Measurements from ENCODE around the gene ZNF697.

The ZNF697 gene

DNA sequence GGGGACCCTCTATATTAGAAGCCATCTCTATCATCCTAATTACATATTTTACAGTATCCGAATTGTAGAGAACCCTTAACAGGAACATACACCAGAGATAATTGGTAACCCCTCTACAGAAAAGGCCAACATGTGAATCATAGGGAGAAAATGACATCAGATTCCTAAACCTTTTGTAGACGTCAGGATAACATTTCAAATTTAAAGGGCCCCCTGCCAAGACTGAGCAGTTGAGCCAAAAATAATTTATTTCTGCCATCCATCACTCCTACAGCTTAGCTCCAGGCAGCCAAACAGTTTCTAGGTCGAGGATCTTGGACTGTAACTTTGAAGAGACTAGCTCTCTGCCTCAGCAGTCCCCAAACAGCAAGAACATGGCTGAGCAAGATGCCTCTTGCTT is 21.2 kb downstream of the ZNF697 start:
- no peak for DNase-seq
- no peak overlapping the region for H3K23ac ChIP-seq (ENCODE audit: low read length in 2 of 2)
- no peak overlapping the region for H2BK120ac ChIP-seq (ENCODE audit: low read depth, low read length)
- H3K4me3 ChIP-seq (ENCODE audit: insufficient read depth in 1 of 2, low read depth in 1 of 2, low read length in 2 of 2) = no peak overlapping the region
- no peak overlapping the region for H3K4me2 ChIP-seq (ENCODE audit: low read length, poor library complexity, severe bottlenecking)
- H3K27me3 ChIP-seq (ENCODE audit: control insufficient read depth in 1 of 2, insufficient read depth in 1 of 2, low read length in 2 of 2) = no peaks in the 10 kb centered on the region
- H3K9me3 ChIP-seq (ENCODE audit: control insufficient read depth, low read length) = no peaks in the 10 kb centered on the region
- H2AK5ac ChIP-seq (ENCODE audit: low read length, severe bottlenecking) = peak overlapping the region; percentile 66
- H3K36me3 ChIP-seq (ENCODE audit: control insufficient read depth in 1 of 2, insufficient read depth in 2 of 2, low read depth in 1 of 2, low read length in 2 of 2) = peaks cover 34 to 35% of the 10 kb centered on the region in 2 experiments
- H2BK15ac ChIP-seq (ENCODE audit: low read depth, poor library complexity, severe bottlenecking) = no peak overlapping the region
- no peak overlapping the region for H3K27ac ChIP-seq (ENCODE audit: low read length, poor library complexity, severe bottlenecking)
- peak overlapping the region; percentile 29 for H3K9ac ChIP-seq (ENCODE audit: low read length)
- no peak overlapping the region for H2BK5ac ChIP-seq (ENCODE audit: low read depth, low read length, poor library complexity, severe bottlenecking)
- peaks cover 45% of the 10 kb centered on the region for H3K79me1 ChIP-seq (replicated peaks; ENCODE audit: low read length, poor library complexity, severe bottlenecking)
- no peak overlapping the region for H3K14ac ChIP-seq (ENCODE audit: low read length in 2 of 2)
- H3K4ac ChIP-seq (ENCODE audit: low read depth in 1 of 2, low read length in 2 of 2) = no peak overlapping the region
- H2AFZ ChIP-seq (ENCODE audit: low read depth, low read length) = no peak overlapping the region
- H2BK12ac ChIP-seq (ENCODE audit: low read length in 2 of 2) = peak overlapping the region in 1 of 2 experiments; percentile 19
- H3K4me1 ChIP-seq (ENCODE audit: control insufficient read depth, insufficient read depth, low read depth, low read length) = peaks cover 16% of the 10 kb centered on the region
- no peak overlapping the region for H4K91ac ChIP-seq (ENCODE audit: low read length)
- H4K8ac ChIP-seq (ENCODE audit: low read length) = no peak overlapping the region
- peak overlapping the region in 1 of 2 experiments; percentile 6 for H3K18ac ChIP-seq (ENCODE audit: low read depth in 1 of 2, low read length in 2 of 2)
- WGBS = 62% methylated on average over 3 of the region's 3 CpGs

DNA sequence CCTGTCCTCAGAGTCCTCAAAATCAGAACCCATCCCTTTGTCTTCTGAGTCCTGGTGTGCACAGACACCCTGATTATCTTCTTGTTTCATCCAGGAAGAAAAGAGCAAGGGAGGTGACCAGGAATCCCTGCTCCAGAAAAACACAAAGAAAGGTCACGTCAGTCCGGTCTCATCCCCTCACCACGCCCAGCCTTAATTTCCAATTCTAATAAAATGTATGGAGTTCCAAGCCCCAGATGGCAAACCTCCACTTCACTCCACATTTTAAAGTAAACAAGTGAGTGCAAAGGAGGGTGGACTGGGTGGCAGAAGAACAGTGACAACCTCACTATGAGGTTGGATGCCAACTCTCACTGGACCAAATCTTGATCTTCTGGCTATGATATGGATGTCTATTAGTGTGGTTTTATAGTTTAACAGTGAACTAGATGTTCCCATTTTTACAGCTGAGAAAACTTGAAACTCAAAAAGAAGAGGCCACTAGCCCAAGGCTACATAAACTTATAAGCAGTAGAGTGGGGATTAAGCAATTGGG is 22.0 kb downstream of the ZNF697 start:
- Histone ChIP-seq H4K91ac (ENCODE audit: low read length) (no peak overlapping the region), H2BK5ac (ENCODE audit: low read depth, low read length, poor library complexity, severe bottlenecking) (no peak overlapping the region), H4K8ac (ENCODE audit: low read length) (no peak overlapping the region), H2BK15ac (ENCODE audit: low read depth, poor library complexity, severe bottlenecking) (no peak overlapping the region), H3K79me1 (replicated peaks; ENCODE audit: low read length, poor library complexity, severe bottlenecking) (peaks cover 49% of the 10 kb centered on the region), H3K4ac (ENCODE audit: low read depth in 1 of 2, low read length in 2 of 2) (no peak overlapping the region), H3K4me1 (ENCODE audit: control insufficient read depth, insufficient read depth, low read depth, low read length) (peaks cover 10% of the 10 kb centered on the region), H3K9me3 (ENCODE audit: control insufficient read depth, low read length) (no peaks in the 10 kb centered on the region), H2AK5ac (ENCODE audit: low read length, severe bottlenecking) (no peak overlapping the region), H2BK120ac (ENCODE audit: low read depth, low read length) (no peak overlapping the region), H2AFZ (ENCODE audit: low read depth, low read length) (no peak overlapping the region), H3K18ac (ENCODE audit: low read depth in 1 of 2, low read length in 2 of 2) (no peak overlapping the region), H3K4me2 (ENCODE audit: low read length, poor library complexity, severe bottlenecking) (no peak overlapping the region), H3K27ac (ENCODE audit: low read length, poor library complexity, severe bottlenecking) (no peak overlapping the region), H3K9ac (ENCODE audit: low read length) (no peak overlapping the region), H2BK12ac (ENCODE audit: low read length in 2 of 2) (no peak overlapping the region), H3K23ac (ENCODE audit: low read length in 2 of 2) (no peak overlapping the region), H3K14ac (ENCODE audit: low read length in 2 of 2) (no peak overlapping the region), H3K4me3 (ENCODE audit: insufficient read depth in 1 of 2, low read depth in 1 of 2, low read length in 2 of 2) (no peak overlapping the region), H3K27me3 (ENCODE audit: control insufficient read depth in 1 of 2, insufficient read depth in 1 of 2, low read length in 2 of 2) (no peaks in the 10 kb centered on the region), H3K36me3 (ENCODE audit: control insufficient read depth in 1 of 2, insufficient read depth in 2 of 2, low read depth in 1 of 2, low read length in 2 of 2) (peaks cover 35 to 40% of the 10 kb centered on the region in 2 experiments)
- no CpG with 5 or more reads among the region's 3 CpGs for WGBS
- no peak for DNase-seq

DNA sequence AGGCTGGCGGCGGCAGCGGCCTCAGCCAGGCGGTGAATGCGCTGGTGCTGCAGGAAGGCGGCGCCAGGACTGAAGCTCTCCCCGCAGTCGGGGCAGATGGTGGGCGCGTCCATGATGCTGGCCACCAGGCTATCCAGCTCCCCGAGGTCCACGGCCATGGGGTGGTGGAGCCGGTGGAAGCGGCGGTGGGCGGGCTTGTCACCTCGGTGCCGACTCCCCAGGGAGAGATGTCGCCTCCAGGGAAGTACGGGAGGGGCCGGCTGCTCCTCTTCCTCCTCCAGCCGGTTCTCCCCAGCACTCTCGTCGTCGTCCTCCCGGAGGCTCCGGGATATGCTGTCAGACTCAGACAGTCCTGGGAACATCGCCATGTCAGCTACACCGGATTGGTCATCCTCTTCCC is 24.4 kb downstream of the ZNF697 start:
- Histone ChIP-seq H3K79me1 (replicated peaks; ENCODE audit: low read length, poor library complexity, severe bottlenecking) (peaks cover 44% of the 10 kb centered on the region), H3K4ac (ENCODE audit: low read depth in 1 of 2, low read length in 2 of 2) (no peak overlapping the region), H3K14ac (ENCODE audit: low read length in 2 of 2) (no peak overlapping the region), H2BK120ac (ENCODE audit: low read depth, low read length) (no peak overlapping the region), H3K9me3 (ENCODE audit: control insufficient read depth, low read length) (no peaks in the 10 kb centered on the region), H3K4me2 (ENCODE audit: low read length, poor library complexity, severe bottlenecking) (no peak overlapping the region), H3K23ac (ENCODE audit: low read length in 2 of 2) (no peak overlapping the region), H3K27ac (ENCODE audit: low read length, poor library complexity, severe bottlenecking) (no peak overlapping the region), H3K18ac (ENCODE audit: low read depth in 1 of 2, low read length in 2 of 2) (no peak overlapping the region), H2BK5ac (ENCODE audit: low read depth, low read length, poor library complexity, severe bottlenecking) (no peak overlapping the region), H4K8ac (ENCODE audit: low read length) (no peak overlapping the region), H2AFZ (ENCODE audit: low read depth, low read length) (no peak overlapping the region), H3K36me3 (ENCODE audit: control insufficient read depth in 1 of 2, insufficient read depth in 2 of 2, low read depth in 1 of 2, low read length in 2 of 2) (peaks cover 35 to 55% of the 10 kb centered on the region in 2 experiments), H2BK15ac (ENCODE audit: low read depth, poor library complexity, severe bottlenecking) (no peak overlapping the region), H2BK12ac (ENCODE audit: low read length in 2 of 2) (no peak overlapping the region), H3K27me3 (ENCODE audit: control insufficient read depth in 1 of 2, insufficient read depth in 1 of 2, low read length in 2 of 2) (no peaks in the 10 kb centered on the region), H4K91ac (ENCODE audit: low read length) (no peak overlapping the region), H3K4me1 (ENCODE audit: control insufficient read depth, insufficient read depth, low read depth, low read length) (peaks cover 4% of the 10 kb centered on the region), H3K4me3 (ENCODE audit: insufficient read depth in 1 of 2, low read depth in 1 of 2, low read length in 2 of 2) (no peak overlapping the region), H3K9ac (ENCODE audit: low read length) (no peak overlapping the region), H2AK5ac (ENCODE audit: low read length, severe bottlenecking) (no peak overlapping the region)
- no peak for DNase-seq
- WGBS = 93% methylated on average over 30 of the region's 30 CpGs

DNA sequence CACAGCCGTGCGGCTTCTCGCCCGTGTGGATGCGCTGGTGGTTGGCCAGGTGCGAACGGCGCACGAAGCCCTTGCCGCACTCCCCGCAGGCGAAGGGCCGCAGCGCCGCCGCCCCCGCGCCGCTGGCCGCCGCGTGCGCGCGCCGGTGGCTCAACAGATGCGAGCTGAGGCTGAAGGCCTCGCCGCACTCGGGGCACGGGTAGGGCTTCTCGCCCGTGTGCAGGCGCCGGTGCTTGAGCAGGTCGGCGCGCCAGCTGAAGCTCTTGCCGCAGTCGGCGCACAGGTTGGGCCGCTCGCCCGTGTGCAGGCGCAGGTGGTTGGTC is 24.9 kb downstream of the ZNF697 start:
- WGBS = 98% methylated on average over 36 of the region's 45 CpGs
- H3K9me3 ChIP-seq (ENCODE audit: control insufficient read depth, low read length) = no peaks in the 10 kb centered on the region
- H3K9ac ChIP-seq (ENCODE audit: low read length) = no peak overlapping the region
- H2BK12ac ChIP-seq (ENCODE audit: low read length in 2 of 2) = no peak overlapping the region
- DNase-seq = no peak
- H3K79me1 ChIP-seq (replicated peaks; ENCODE audit: low read length, poor library complexity, severe bottlenecking) = peaks cover 41% of the 10 kb centered on the region
- H2AFZ ChIP-seq (ENCODE audit: low read depth, low read length) = no peak overlapping the region
- no peak overlapping the region for H3K4me2 ChIP-seq (ENCODE audit: low read length, poor library complexity, severe bottlenecking)
- H3K23ac ChIP-seq (ENCODE audit: low read length in 2 of 2) = no peak overlapping the region
- peaks cover 8% of the 10 kb centered on the region for H3K4me1 ChIP-seq (ENCODE audit: control insufficient read depth, insufficient read depth, low read depth, low read length)
- no peak overlapping the region for H3K18ac ChIP-seq (ENCODE audit: low read depth in 1 of 2, low read length in 2 of 2)
- H2BK15ac ChIP-seq (ENCODE audit: low read depth, poor library complexity, severe bottlenecking) = no peak overlapping the region
- no peak overlapping the region for H4K91ac ChIP-seq (ENCODE audit: low read length)
- H3K4me3 ChIP-seq (ENCODE audit: insufficient read depth in 1 of 2, low read depth in 1 of 2, low read length in 2 of 2) = no peak overlapping the region
- H2AK5ac ChIP-seq (ENCODE audit: low read length, severe bottlenecking) = no peak overlapping the region
- H2BK120ac ChIP-seq (ENCODE audit: low read depth, low read length) = no peak overlapping the region
- peaks cover 35 to 55% of the 10 kb centered on the region in 2 experiments for H3K36me3 ChIP-seq (ENCODE audit: control insufficient read depth in 1 of 2, insufficient read depth in 2 of 2, low read depth in 1 of 2, low read length in 2 of 2)
- no peak overlapping the region for H3K14ac ChIP-seq (ENCODE audit: low read length in 2 of 2)
- H3K27me3 ChIP-seq (ENCODE audit: control insufficient read depth in 1 of 2, insufficient read depth in 1 of 2, low read length in 2 of 2) = no peaks in the 10 kb centered on the region
- no peak overlapping the region for H3K4ac ChIP-seq (ENCODE audit: low read depth in 1 of 2, low read length in 2 of 2)
- no peak overlapping the region for H3K27ac ChIP-seq (ENCODE audit: low read length, poor library complexity, severe bottlenecking)
- H4K8ac ChIP-seq (ENCODE audit: low read length) = no peak overlapping the region
- no peak overlapping the region for H2BK5ac ChIP-seq (ENCODE audit: low read depth, low read length, poor library complexity, severe bottlenecking)
